Mammary epithelial cell (primary cell): ENCODE results near the gene HOXB7.

Experiments
- CTCF ChIP-seq, 2 donors: IDR thresholded peaks in 1 of 2; conservative IDR thresholded peaks in 1 of 2; 2 replicates each; pipeline ENCODE4 v1.5.1; 2011 to 2012; ENCODE audit warnings: inconsistent platforms in 2 of 2, low read length in 2 of 2, mild to moderate bottlenecking in 2 of 2, control low read depth in 1 of 2, low read depth in 1 of 2; ENCODE audit not compliant: insufficient read depth in 1 of 2; ENCODE audit errors: extremely low read depth in 1 of 2
- EZH2 ChIP-seq: IDR thresholded peaks from 2 replicates; pipeline ENCODE4 v1.6.1; 2012; ENCODE audit warnings: low read length, inconsistent platforms, borderline replicate concordance

DNA sequence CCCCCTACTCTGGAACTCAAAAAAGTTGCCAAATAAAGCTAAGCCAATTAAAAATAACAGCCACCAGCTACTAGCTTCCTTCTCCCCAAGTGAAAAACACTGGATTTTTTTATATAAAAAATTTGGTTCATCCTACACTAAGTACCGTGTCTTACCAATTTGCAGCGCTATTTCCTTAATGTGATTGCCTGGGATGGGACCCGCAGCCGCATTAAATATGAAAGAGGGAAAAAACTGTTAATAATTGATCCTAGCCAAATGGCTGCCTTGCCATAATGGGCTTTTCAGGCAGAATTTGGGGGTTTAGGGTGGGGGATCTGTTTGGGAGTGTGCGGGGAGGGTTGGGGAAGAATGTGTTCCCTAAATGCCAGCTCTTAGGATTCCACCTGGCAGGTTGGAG lies 13.3 kb upstream of the HOXB7 start:
- TF ChIP-seq CTCF (conservative IDR thresholded peaks at IDR 0.05 in 1 of 2, IDR thresholded peaks at IDR 0.05 in 1 of 2; ENCODE audit: extremely low read depth in 1 of 2, insufficient read depth in 1 of 2, low read depth in 1 of 2, low read length in 2 of 2), result no peak
- no peak for TF ChIP-seq EZH2
